DND-41 (cell line): ENCODE results near the gene SMARCB1.

Experiments used
- EZH2 ChIP-seq: IDR thresholded peaks from 3 replicates; pipeline ENCODE4 v1.6.1; 2012; ENCODE audit warnings: borderline replicate concordance, low read depth, mild to moderate bottlenecking, moderate library complexity, low read length, inconsistent platforms; ENCODE audit not compliant: severe bottlenecking
- TF ChIP-seq, protein P1 (sequence below): IDR thresholded peaks from 2 replicates; pipeline ENCODE4 v1.5.1; 2012; ENCODE audit warnings: borderline replicate concordance, low read length, moderate library complexity, mild to moderate bottlenecking; ENCODE audit not compliant: poor library complexity, severe bottlenecking; ENCODE audit errors: extremely low read depth

DNA sequence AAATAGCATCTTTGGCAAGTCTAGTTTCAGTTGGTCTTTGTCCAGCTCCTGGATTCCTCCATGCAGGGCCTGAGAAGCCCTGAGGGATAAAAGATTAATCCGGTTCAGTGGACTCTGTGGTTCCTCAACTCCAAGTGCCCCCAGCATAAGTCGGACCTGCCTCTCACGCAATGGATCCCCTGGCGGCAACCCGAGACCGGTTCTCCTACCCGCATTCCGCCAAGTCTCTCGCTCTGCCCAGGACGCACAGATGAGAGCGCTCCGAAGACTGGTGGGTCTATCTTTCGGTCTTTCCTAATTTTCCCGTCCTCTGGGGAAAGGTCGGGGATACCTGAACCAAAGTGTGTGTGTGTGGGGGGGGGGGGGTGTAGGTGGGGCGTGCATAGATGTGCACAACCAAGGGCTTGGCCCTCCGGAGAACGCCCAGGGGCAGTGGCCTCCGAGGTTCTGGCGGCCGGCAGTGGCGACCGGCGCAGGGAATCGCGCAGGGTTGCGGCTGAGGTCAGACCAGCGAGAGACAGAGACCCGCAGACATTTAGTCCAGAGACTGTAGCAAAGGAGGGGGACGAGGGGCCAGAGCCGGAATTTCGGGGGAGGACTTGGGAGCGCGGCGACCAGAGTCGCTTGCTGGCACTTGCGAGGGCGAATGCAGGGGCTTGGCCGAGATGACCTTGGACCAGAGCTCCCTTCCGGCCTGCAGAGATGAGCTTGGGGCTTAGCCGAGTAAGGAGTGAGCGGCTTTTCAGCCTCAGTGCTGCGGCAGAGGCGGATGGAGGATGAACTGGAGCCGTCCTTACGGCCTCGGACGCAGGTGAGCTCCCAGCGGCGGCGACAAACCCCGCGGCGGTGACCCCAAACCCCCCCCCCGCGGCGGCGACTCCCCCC is 70.2 kb downstream of the SMARCB1 start:
- TF ChIP-seq, protein P1, sequence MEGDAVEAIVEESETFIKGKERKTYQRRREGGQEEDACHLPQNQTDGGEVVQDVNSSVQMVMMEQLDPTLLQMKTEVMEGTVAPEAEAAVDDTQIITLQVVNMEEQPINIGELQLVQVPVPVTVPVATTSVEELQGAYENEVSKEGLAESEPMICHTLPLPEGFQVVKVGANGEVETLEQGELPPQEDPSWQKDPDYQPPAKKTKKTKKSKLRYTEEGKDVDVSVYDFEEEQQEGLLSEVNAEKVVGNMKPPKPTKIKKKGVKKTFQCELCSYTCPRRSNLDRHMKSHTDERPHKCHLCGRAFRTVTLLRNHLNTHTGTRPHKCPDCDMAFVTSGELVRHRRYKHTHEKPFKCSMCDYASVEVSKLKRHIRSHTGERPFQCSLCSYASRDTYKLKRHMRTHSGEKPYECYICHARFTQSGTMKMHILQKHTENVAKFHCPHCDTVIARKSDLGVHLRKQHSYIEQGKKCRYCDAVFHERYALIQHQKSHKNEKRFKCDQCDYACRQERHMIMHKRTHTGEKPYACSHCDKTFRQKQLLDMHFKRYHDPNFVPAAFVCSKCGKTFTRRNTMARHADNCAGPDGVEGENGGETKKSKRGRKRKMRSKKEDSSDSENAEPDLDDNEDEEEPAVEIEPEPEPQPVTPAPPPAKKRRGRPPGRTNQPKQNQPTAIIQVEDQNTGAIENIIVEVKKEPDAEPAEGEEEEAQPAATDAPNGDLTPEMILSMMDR: no peak
- TF ChIP-seq EZH2: no peak
